Upper lobe of left lung (tissue), 6 donors: ENCODE data around the gene ZNF710. TPM values are rescaled to one million over a fixed set of nuclear protein-coding genes. Genes with fewer than 3 reads are reported as not detected.
"Not testable (repeated sequence)": the region's sequence is repeated elsewhere in the genome, so short reads cannot be mapped to it uniquely, and the experiment has no call there.

ENCODE experiments used
- ATAC-seq, 2 donors: fragments of 200-7000 bp; cut with Tn5 transposase; one replicate each; pipeline ENCODE4 v1.9.1; 2022; ENCODE audit warnings: mild to moderate bottlenecking in 2 of 2, moderate library complexity in 2 of 2; ENCODE audit not compliant: low FRiP score in 2 of 2
- DNase-seq, 2 donors: peaks; one replicate each; pipeline ENCODE4 v3.0.0-alpha.2; 2019 to 2020
- H3K27ac ChIP-seq, 4 donors: fragments of 200-600 bp; sonication (generic); one replicate each; pipeline ENCODE4 v1.5.1; 2016 to 2019
- H3K27me3 ChIP-seq, 4 donors: fragments of 200-600 bp; sonication (generic); one replicate each; pipeline ENCODE4 v1.5.1; 2017 to 2019
- H3K36me3 ChIP-seq, 4 donors: fragments of 200-600 bp; sonication (generic); one replicate each; pipeline ENCODE4 v1.5.1; 2016 to 2019
- H3K4me1 ChIP-seq, 4 donors: fragments of 200-600 bp; sonication (generic); one replicate each; pipeline ENCODE4 v1.5.1; 2018 to 2019
- H3K4me3 ChIP-seq, 4 donors: fragments of 200-600 bp; sonication (generic); one replicate each; pipeline ENCODE4 v1.5.1; 2017 to 2019; ENCODE audit warnings: mild to moderate bottlenecking in 2 of 4, moderate library complexity in 1 of 4
- H3K9me3 ChIP-seq, 4 donors: fragments of 200-600 bp; sonication (generic); one replicate each; pipeline ENCODE4 v1.5.1; 2018 to 2019
- CTCF ChIP-seq, 6 experiments: fragments of 450-650 bp in 4 of 6; fragments of 200-600 bp in 2 of 6; sonication (generic) in 2 of 6; IDR thresholded peaks; one replicate each; pipeline ENCODE4 v1.5.1; 2016 to 2019; ENCODE audit warnings: antibody characterized with exemption in 6 of 6
- EP300 ChIP-seq, 4 donors: sonication (generic); formaldehyde crosslinking; IDR thresholded peaks; one replicate each; pipeline ENCODE4 v1.5.1; 2017; ENCODE audit warnings: antibody characterized with exemption in 4 of 4, control low read depth in 2 of 4
- POLR2A ChIP-seq, 4 donors: fragments of 450-650 bp; IDR thresholded peaks; one replicate each; pipeline ENCODE4 v1.5.1; 2016 to 2017; ENCODE audit warnings: antibody characterized with exemption in 4 of 4, mild to moderate bottlenecking in 2 of 4
- POLR2AphosphoS5 ChIP-seq, 2 donors: sonication (generic); formaldehyde crosslinking; IDR thresholded peaks; one replicate each; pipeline ENCODE4 v1.5.1; 2017; ENCODE audit warnings: antibody characterized with exemption in 2 of 2
- WGBS, 2 donors: methylation state at CpG; one replicate each; pipeline ENCODE4 v1.1.5; 2017 to 2018; 5-methylcytosine and 5-hydroxymethylcytosine counted together
- total RNA-seq, 6 donors: library from RNA; depleted of rRNA in 4 of 6; stranded (reverse); fragments of >200 nt in 4 of 6; gene quantifications; one replicate each; pipeline versions ENCODE4 v1.1.0 to v1.2.1, GENCODE V29; 2016 to 2021
- donor health status: DM: no; HTN: no; CAD: no; lungs with moderate emphysema.
- donor health status: DM: no; HTN: yes; CAD: no; lungs with severe emphysema.

ZNF710 gene
- total RNA-seq, 6 donors from 2014 or later: 26.0 to 51.3 (median 44.5) TPM

GRCh38 chr15:90101969-90102890, 101.1 kb downstream of the ZNF710 start, which contains the start of gene IDH2:
TSS of gene IDH2 (minus strand) at chr15:90102468. CDS start at chr15:90102390, 78 bp downstream.
- no peaks in the 10 kb centered on the region for H3K27me3 ChIP-seq
- TF ChIP-seq EP300 (IDR thresholded peaks at IDR 0.05): no peak
- TF ChIP-seq CTCF (IDR thresholded peaks at IDR 0.05): peak in 4 of 6 experiments; percentile 14 to 38 (median 28)
- peak; percentile 76 to 79 for TF ChIP-seq POLR2AphosphoS5 (IDR thresholded peaks at IDR 0.05)
- TF ChIP-seq POLR2A (IDR thresholded peaks at IDR 0.05): peak in 3 of 4 donors; percentile 89 to 95 (median 93)
- peak within 1 kb of the TSS; percentile 56 to 96 (median 91) for H3K4me3 ChIP-seq
- no peaks in the 10 kb centered on the region for H3K36me3 ChIP-seq
- H3K27ac ChIP-seq: peak within 1 kb of the TSS; percentile 94 to 96 (median 96)
- H3K9me3 ChIP-seq: no peaks in the 10 kb centered on the region
- DNase-seq: peak; percentile 88 to 97
- WGBS, 2 donors: 0 to 2% methylated on average over 13 to 23 of the region's 104 CpGs
- peaks cover 33 to 59% (median 41%) of the 10 kb centered on the region in 4 donors for H3K4me1 ChIP-seq
- ATAC-seq: peak; percentile 92 to 97

GRCh38 chr15:90103701-90104329, 102.7 kb downstream of the ZNF710 start:
- Histone ChIP-seq H3K27me3 (no peaks in the 10 kb centered on the region), H3K36me3 (no peaks in the 10 kb centered on the region), H3K27ac (peak overlapping the region in 1 of 4 donors; percentile 14), H3K4me1 (peaks cover 18 to 43% (median 25%) of the 10 kb centered on the region in 4 donors), H3K9me3 (no peaks in the 10 kb centered on the region), H3K4me3 (no peak overlapping the region)
- 86 to 87% methylated on average over 5 of the region's 5 CpGs for WGBS, 2 donors
- DNase-seq: no peak
- no peak for TF ChIP-seq POLR2A (IDR thresholded peaks at IDR 0.05)
- no peak for TF ChIP-seq POLR2AphosphoS5 (IDR thresholded peaks at IDR 0.05)
- TF ChIP-seq CTCF (IDR thresholded peaks at IDR 0.05): no peak
- no peak for TF ChIP-seq EP300 (IDR thresholded peaks at IDR 0.05)
- no peak for ATAC-seq

- peak in 1 of 2 donors; percentile 73 for DNase-seq
- Histone ChIP-seq H3K36me3 (no peaks in the 10 kb centered on the region), H3K9me3 (no peaks in the 10 kb centered on the region), H3K4me3 (no peak overlapping the region), H3K27ac (peak overlapping the region in 1 of 4 donors; percentile 14), H3K4me1 (peaks cover 18 to 36% (median 22%) of the 10 kb centered on the region in 4 donors), H3K27me3 (no peaks in the 10 kb centered on the region)
- no peak for ATAC-seq
- WGBS, 2 donors: 74 to 78% methylated on average over 4 of the region's 4 CpGs
- TF ChIP-seq POLR2AphosphoS5 (IDR thresholded peaks at IDR 0.05) (no peak), EP300 (IDR thresholded peaks at IDR 0.05) (peak in 1 of 4 donors; percentile 8)
Measured at GRCh38 chr15:90104551-90104950, 103.4 kb downstream of the ZNF710 start.

- Histone ChIP-seq H3K27ac (no peak overlapping the region), H3K27me3 (no peaks in the 10 kb centered on the region), H3K9me3 (no peaks in the 10 kb centered on the region), H3K4me3 (no peak overlapping the region), H3K36me3 (no peaks in the 10 kb centered on the region), H3K4me1 (peaks cover 10 to 26% (median 14%) of the 10 kb centered on the region in 4 donors)
- DNase-seq: no peak
- TF ChIP-seq POLR2AphosphoS5 (IDR thresholded peaks at IDR 0.05) (no peak), POLR2A (IDR thresholded peaks at IDR 0.05) (no peak), EP300 (IDR thresholded peaks at IDR 0.05) (no peak), CTCF (IDR thresholded peaks at IDR 0.05) (no peak)
- 83 to 88% methylated on average over 7 of the region's 7 CpGs for WGBS, 2 donors
- ATAC-seq: no peak
Measured at GRCh38 chr15:90105521-90105920, 104.4 kb downstream of the ZNF710 start.

- ATAC-seq (no peak), DNase-seq (no peak)
- H3K27ac ChIP-seq: no peak overlapping the region
- H3K36me3 ChIP-seq: no peaks in the 10 kb centered on the region
- H3K4me1 ChIP-seq: peaks cover 0 to 15% (median 4%) of the 10 kb centered on the region in 4 donors
- H3K27me3 ChIP-seq: no peaks in the 10 kb centered on the region
- TF ChIP-seq CTCF (IDR thresholded peaks at IDR 0.05) (no peak), POLR2AphosphoS5 (IDR thresholded peaks at IDR 0.05) (no peak), POLR2A (IDR thresholded peaks at IDR 0.05) (no peak), EP300 (IDR thresholded peaks at IDR 0.05) (no peak)
- 74 to 80% methylated on average over 7 of the region's 7 CpGs for WGBS, 2 donors
- H3K9me3 ChIP-seq: no peaks in the 10 kb centered on the region
- no peak overlapping the region for H3K4me3 ChIP-seq
Measured at GRCh38 chr15:90106522-90107117, 105.5 kb downstream of the ZNF710 start.

GRCh38 chr15:90108038-90108437, 106.9 kb downstream of the ZNF710 start:
- WGBS, 2 donors: 89 to 95% methylated on average over 5 of the region's 5 CpGs
- not testable (repeated sequence) for DNase-seq, H3K27ac ChIP-seq

GRCh38 chr15:90109163-90109751, 108.1 kb downstream of the ZNF710 start:
- not testable (repeated sequence) for H3K27ac ChIP-seq, DNase-seq, ATAC-seq, H3K4me3 ChIP-seq, H3K4me1 ChIP-seq, H3K27me3 ChIP-seq, H3K36me3 ChIP-seq, H3K9me3 ChIP-seq
- WGBS, 2 donors: 81 to 82% methylated on average over 3 of the region's 3 CpGs

More at GRCh38 chr15:90108038-90108437, 106.9 kb downstream of the ZNF710 start:
- not testable (repeated sequence) for ATAC-seq, H3K4me1 ChIP-seq, H3K4me3 ChIP-seq, H3K9me3 ChIP-seq, H3K36me3 ChIP-seq, H3K27me3 ChIP-seq
